Stimulated activated CD4-positive, alpha-beta T cell treated with anti-CD3 and anti-CD28 coated beads, TNF-alpha, amount 100 ng/mL, for 4 hours (primary cell): ENCODE results near the gene ANKRD40.
"Not testable (repeated sequence)": the region's sequence is repeated elsewhere in the genome, so short reads cannot be mapped to it uniquely, and the experiment has no call there.

Source experiments
- DNase-seq, 3 experiments: peaks; one replicate each; pipeline ENCODE4 v3.0.0-alpha.2; 2020; ENCODE audit warnings: low read depth in 3 of 3

ANKRD40 gene

DNA sequence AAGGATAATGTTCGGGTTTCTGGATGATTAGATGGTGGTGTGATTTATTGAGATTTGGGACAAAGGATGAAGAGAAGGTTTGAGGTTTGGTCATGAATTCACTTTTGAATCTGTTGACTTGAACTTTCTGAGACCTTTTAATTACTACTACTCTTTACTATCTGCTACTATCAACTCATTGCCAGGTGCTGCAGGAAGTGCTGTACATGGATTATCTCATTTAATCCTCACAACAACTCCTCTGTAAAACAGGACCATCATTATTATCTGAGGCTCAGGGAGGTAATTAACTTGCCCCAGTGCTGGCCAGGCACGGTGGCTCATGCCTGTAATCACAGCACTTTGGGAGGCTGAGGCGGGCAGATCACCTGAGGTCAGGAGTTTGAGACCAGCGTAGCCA is 2.9 kb upstream of the ANKRD40 start:
- DNase-seq = no peak

DNA sequence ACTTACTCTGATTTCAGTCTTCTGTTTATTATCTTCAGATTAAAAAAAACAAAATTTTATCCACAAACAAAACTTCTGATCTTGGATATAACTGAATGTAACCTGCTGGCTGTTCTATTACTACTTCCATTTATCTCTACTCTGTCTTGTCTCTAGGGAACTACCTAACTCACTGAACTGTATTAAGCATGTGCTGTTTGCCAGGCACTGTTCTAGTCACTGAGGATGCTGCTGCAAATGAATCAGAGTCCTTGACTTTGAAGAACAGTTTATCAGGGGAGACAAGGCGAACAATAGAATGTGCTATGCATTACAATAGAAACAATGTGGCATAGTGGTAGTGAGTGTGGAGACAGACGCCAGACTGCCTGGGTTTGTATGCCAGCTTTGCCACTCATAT is 2.3 kb upstream of the ANKRD40 start:
- DNase-seq = no peak

DNA sequence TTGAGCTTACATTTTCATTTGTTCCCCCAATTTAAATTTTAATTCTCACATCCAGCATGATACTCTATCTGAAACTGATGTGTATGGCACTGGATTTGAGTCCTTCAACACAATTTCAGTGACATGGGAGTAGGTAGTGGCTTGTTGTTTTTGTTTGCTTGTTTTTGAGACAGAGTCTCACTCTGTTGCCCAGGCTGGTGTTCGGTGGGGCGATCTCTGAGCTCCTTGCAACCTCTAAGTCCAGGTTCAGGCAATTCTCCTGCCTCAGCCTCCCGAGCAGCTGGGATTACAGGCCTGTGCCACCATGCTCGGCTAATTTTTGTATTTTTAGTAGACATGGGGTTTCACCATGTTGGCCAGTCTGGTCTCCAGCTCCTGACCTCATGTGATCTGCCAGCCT is 1.3 kb upstream of the ANKRD40 start:
- DNase-seq = not testable (repeated sequence)

DNA sequence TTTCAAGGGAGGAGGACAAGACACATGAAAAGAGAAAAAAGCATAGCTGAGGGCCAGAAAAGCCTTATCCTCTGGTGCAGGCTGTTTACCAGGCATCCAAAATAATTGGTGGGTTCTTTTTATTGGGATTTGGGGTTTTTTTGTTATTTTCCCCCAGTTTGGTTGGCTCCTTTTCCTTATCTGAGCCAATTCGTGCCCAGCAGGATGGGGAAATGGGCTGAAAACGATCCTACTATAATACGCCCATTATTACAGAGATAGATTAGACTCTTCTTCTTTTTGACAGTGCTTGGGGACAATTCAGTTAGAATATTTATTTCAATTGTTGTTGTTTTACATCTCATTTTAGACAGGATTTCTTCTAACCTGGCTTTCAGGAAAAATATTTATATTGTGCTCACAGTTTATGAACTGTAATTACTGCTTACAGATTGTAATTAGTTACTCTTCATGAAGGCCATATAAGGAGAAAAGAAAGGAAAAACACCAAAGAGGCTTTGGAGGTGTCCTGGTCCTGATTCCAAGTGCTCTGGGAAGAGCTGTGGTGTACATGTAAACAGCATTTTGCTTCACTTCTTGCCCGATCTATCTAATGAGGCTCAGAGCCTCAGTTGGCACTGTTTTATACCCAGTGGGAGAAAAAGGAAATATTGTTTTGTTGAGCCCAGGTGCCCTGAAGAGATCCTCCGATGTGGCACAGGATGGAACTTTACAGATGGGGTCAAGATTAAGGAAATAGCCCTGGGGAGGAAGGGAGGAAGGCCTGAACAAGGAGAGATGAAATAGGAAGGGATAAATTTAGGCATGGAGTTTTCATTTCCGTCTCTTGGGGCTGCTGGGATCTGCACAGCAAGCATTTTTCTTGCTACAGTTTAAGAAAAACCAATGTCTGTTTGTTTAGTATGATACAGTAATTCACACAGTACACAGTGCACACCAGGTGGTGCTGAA is 611 bp upstream of the ANKRD40 start:
- DNase-seq = no peak

GRCh38 chr17:50703162-50703561 is 4.6 kb downstream of the ANKRD40 start:
- DNase-seq = no peak

GRCh38 chr17:50699410-50699809 is 8.3 kb downstream of the ANKRD40 start:
- DNase-seq = no peak

DNA sequence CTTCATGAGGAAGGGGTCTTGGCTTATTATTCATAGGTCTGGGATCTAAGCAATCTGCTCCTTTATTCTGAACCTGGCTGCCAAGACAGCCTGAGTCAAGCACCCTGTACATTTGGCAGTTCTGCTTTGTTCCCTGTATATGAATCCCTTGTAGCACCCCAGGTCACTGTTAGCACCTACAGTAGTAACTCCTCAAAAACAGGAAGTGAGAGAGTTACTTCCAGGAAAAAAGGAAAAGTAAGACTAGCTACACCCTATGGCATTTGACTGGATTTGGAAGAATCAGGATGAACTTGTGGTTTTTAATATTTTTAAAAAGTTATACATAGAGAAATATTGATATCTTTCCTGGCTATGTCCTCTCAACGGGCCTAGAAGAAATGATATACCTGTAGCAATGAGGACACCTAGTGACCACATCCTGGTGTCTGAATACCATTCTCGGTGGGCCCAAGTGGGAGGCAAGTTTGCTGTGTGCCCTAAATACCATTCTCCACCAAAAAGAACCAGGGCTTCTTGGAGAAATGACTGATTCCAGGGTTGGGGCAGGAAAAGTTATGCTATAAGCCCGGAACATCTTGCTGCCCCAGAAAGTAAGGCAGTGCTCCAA is 9.9 kb downstream of the ANKRD40 start:
- DNase-seq = no peak

DNA sequence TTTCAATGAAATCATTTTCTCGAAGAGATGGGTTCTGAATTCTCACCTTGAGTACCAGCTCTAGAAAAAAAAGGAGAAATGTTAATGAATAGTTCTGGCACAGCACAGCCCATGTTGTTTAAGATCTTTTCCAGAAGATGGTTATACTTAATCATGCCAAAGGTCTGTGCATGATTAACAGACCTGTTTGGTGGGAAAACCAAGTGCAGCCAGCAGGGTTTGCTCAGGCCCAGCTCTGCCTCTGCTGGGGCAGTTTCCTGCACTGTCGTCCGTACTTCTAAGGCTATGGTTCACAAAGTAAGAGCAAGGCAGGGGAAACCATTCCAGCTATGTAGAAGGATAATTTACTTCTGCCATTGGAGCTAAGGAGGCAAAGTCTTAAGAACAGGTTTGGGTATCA is 10.7 kb downstream of the ANKRD40 start:
- DNase-seq = no peak

DNA sequence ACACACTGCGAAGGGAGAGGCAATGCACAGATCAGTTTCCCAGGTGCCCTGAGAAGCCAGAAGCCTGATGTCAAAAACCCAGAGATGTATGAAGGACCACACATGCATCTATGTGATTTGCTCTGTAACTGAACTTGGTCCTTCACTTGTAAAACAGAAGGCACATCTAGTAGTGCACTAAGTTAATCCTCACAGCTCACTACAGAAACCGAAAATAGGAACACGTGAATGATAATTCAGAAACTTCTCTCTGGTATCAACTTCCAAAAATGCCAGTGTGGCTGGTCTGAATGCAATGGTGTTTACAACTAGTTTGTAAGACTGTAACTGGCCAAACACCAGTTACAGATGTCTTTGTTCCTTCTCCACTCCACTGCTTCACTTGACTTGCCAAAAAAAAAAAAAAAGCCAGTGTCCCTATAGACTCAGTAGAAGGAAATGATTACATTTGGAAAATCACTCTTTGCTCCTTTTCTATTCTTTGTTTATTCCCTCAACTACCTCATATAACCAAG is 11.3 kb downstream of the ANKRD40 start:
- DNase-seq = no peak

DNA sequence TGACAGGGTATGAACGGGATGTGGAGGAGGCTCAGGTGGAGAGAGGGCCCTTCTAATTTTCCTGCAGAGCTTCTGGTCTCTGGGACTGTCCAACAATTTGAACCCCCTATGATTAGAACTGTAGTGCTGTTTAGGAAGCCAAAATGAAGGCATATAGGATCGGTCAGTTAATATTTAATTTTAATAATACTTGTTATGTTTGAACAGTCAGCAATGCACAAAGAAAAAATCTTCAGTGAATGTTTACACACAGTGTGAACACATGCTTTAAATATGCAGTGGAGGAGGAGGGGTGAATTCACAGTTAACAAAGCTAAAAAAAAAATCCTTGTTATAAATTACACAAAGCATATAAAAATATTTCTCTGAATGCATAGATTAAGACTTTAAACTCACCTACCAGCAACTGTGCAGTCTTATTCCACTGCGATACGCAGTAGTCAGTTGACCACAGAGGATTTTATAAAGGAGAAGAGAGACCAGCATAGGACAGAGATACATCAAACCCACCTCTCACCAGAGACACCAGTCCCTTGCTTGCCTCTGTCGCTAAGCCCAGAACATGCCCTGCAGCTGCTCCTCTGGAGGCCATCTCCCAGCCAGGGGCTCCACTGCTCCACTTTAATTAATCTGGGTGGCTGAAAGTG is 14.6 kb downstream of the ANKRD40 start:
- DNase-seq = no peak

DNA sequence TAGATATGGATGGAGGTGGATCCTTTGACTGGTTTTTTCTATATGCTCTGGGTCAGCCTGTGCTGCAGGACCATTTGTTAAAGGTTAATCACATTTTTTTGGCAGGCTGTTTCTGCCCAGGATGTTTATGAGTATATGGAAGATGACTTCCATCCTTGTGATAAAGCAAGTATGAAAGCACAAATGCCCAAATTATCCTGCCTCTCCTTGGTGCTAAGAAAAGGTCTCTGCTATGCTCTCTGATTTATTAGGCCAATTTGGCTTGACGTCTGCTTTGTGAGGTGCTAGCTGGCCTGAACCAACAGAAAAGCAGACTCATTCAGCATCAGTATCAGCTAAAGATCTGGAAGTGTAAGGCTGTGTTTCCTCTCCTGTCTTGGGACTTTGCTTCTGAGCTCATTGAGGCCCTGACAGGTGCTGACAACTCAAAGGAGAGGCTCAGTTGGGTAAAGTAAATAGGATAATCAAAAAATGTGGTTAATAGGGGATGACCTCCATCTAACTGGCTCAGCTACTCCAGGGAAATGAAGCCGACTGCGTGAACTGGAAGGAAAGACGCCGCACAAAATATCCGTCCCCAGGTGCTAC is 15.2 kb downstream of the ANKRD40 start:
- no peak for DNase-seq

DNA sequence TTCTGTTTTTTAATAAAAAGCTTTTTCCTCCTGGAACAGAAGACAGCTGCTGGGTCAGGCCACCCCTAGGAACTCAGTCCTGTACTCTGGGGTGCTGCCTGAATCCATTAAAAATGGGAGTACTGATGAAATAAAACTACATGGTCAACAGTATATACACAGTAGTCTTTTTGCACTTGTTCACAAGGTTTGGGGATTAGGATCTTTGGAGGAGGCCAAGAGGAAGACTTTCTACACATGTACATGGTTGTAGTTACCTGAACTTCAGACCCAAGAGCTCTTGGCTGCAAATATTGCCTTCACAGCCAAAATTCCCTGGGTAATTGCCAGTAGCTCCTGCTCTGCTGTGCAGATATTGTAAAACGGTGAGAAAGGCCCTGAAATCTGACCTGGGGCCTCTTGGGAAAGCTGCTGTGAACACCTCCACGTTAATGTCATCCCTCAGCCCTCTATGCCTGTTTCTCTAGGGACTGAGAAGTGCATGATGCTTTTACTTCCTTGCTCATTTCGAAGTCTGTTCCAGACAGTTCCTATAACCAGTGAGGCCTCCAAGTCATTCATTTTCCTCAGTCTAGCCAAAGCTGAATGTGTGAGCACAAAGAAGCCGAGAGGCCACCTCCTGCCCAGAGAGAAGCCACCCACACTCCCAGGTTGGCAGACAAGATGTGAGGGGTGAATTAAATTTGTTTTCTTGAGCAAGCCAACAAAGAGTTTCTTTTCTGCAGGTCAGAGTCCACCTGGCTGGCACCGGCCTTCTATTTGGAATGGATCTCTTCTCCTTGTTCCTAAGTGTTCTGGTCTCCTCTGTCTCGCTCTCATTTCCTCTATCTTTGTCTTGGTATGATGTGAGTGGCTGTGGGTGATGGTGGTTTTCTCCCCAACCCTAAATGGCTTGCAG is 15.9 kb downstream of the ANKRD40 start:
- no peak for DNase-seq

- DNase-seq = no peak
These were observed 16.7 kb downstream of the ANKRD40 start for GRCh38 chr17:50690887-50691549.

DNA sequence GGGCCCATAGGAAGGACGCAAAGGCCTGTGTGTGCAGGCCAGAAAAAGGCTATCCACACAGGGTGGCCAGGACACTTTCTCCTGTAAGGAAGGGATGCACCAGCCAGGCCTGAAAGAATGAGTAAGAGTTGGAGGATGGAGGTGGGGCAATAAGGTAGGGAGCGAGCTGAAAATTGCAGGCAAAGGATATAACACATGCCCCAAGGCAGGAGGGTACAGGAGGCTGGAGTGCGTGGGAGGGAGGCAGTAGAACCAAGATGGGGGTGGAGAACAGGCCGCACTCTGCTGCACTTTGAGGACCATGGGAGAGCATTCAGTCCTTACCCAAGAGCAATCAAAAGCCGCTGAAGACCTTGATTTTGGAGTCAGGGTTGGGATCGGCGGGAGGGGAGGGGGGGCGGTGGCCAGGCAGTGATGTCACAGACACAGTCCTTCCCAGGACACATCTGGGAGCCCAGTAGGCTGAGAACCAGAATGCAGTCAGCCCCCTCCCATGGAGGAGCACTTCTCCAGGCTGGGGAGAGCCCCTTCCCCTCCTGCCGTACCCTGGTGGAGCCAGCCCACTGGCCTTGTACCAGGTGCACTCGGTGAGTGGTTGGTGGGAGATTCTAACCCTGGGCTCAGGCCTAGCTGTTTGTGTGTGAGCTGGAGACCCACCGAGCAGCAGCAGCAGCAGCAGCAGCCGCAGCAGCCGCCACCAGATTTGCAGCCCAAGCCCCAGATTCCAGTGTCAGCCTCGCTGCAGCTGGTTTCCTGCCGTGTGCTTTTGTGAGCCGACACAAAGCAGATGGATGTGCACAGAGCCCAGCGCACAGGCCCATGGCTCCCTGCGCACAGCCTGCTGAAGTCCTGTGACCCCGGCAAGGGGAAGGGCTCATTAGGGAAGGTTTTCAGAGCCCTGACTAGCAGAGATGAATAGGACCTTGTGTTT is 17.5 kb downstream of the ANKRD40 start:
- DNase-seq = no peak

- DNase-seq = no peak
These were observed 18.5 kb downstream of the ANKRD40 start for GRCh38 chr17:50689251-50689650.

- no peak for DNase-seq
These were observed 19.5 kb downstream of the ANKRD40 start for GRCh38 chr17:50688245-50688644.

- DNase-seq = no peak
These were observed 20.3 kb downstream of the ANKRD40 start for GRCh38 chr17:50687200-50688066.

- DNase-seq = no peak
These were observed 21.1 kb downstream of the ANKRD40 start for GRCh38 chr17:50686494-50687199.
